K562 (cell line): ENCODE data around the gene COL26A1. TPM values are rescaled to one million over a fixed set of nuclear protein-coding genes. Genes with fewer than 3 reads are reported as not detected.

Experiments used
- ATAC-seq: fragments of 200-7000 bp; cut with Tn5 transposase; 3 replicates; pipeline ENCODE4 v1.9.1; 2020; ENCODE audit warnings: moderate library complexity
- BruUV-seq: library from RNA; stranded (reverse); fragments of 400-500 nt; replicated peaks from 2 replicates; lab custom pipeline; 2021; lab: Mats Ljungman, UMichigan
- CTCF ChIA-PET: fragments of 300-600 bp; formaldehyde crosslinking; extraction: SDS; loops from one replicate; lab custom pipeline; 2021; ENCODE audit warnings: low intra/inter-chr PET ratio; lab: Yijun Ruan, JAX
- POLR2A ChIA-PET: fragments of 300-600, 350-650 bp; sonication (Branson Sonifier 250); formaldehyde crosslinking; extraction: SDS; loops from one replicate; lab custom pipeline; 2021; ENCODE audit warnings: antibody characterized with exemption, inconsistent platforms; lab: Yijun Ruan, JAX
- DNase-seq, 4 experiments: peaks; one replicate each; pipeline versions ENCODE4 v3.0.0 to v3.0.0-alpha.2; 2011 to 2018; ENCODE audit warnings: low spot score in 3 of 4, mixed read lengths in 3 of 4; ENCODE audit errors: extremely low read depth in 1 of 4
- FAIRE-seq: peaks from 2 replicates; lab custom pipeline; 2011; peaks lifted over from hg19 to GRCh38; lab: Jason Lieb, UNC
- H2AFZ ChIP-seq: 2 replicates; pipeline ENCODE4 v1.6.0; 2011; ENCODE audit warnings: low read depth, low read length, control low read depth, inconsistent platforms
- H3K27ac ChIP-seq: fragments of 200-600 bp; 3 replicates; pipeline ENCODE4 v1.8.0; 2011; ENCODE audit warnings: low read depth, mild to moderate bottlenecking, control low read depth, inconsistent platforms, low read length, moderate library complexity, mixed read lengths; ENCODE audit errors: extremely low read depth
- H3K27me3 ChIP-seq, 2 experiments: fragments of 300-600 bp in 1 of 2; 2 replicates in 1 of 2; 3 replicates in 1 of 2; pipeline versions ENCODE4 v1.6.0 to v1.8.0; 2011; ENCODE audit warnings: inconsistent platforms in 2 of 2, low read length in 2 of 2, mild to moderate bottlenecking in 1 of 2, mixed read lengths in 1 of 2, moderate library complexity in 1 of 2; ENCODE audit not compliant: control insufficient read depth in 2 of 2, insufficient read depth in 2 of 2
- H3K36me3 ChIP-seq: fragments of 300-600 bp; 3 replicates; pipeline ENCODE4 v1.8.0; 2011; ENCODE audit warnings: mild to moderate bottlenecking, low read length, inconsistent platforms; ENCODE audit not compliant: control insufficient read depth, insufficient read depth
- H3K4me1 ChIP-seq, 2 experiments: fragments of 200-600 bp in 1 of 2; replicated peaks in 1 of 2; 2 replicates in 1 of 2; 3 replicates in 1 of 2; pipeline versions ENCODE4 v1.5.1 to v1.8.0; 2011; ENCODE audit warnings: inconsistent platforms in 2 of 2, low read length in 2 of 2, mild to moderate bottlenecking in 1 of 2, mixed read lengths in 1 of 2, moderate library complexity in 1 of 2; ENCODE audit not compliant: control insufficient read depth in 2 of 2, insufficient read depth in 2 of 2
- H3K4me2 ChIP-seq: 2 replicates; pipeline ENCODE4 v1.6.1; 2011; ENCODE audit warnings: low read length, control low read depth, inconsistent platforms, mixed read lengths; ENCODE audit not compliant: insufficient read depth
- H3K4me3 ChIP-seq: fragments of 200-600 bp; sonication (generic), shearing (Covaris generic); 2 replicates; pipeline ENCODE4 v1.5.1; 2016; ENCODE audit warnings: control low read depth, inconsistent platforms
- H3K79me2 ChIP-seq: fragments of 200-600 bp; 3 replicates; pipeline ENCODE4 v1.8.0; 2011; ENCODE audit warnings: low read length, inconsistent platforms; ENCODE audit not compliant: control insufficient read depth, insufficient read depth
- H3K9ac ChIP-seq, 2 experiments: 2 replicates each; pipeline versions ENCODE4 v1.6.0 to v1.6.1; 2011; ENCODE audit warnings: low read depth in 2 of 2, low read length in 2 of 2, control low read depth in 1 of 2, inconsistent platforms in 1 of 2, mild to moderate bottlenecking in 1 of 2, mixed read lengths in 1 of 2; ENCODE audit not compliant: insufficient read depth in 1 of 2
- H3K9me1 ChIP-seq: one replicate; pipeline ENCODE4 v1.6.0; 2011; ENCODE audit warnings: inconsistent platforms, mild to moderate bottlenecking, low read length, moderate library complexity; ENCODE audit not compliant: control insufficient read depth, insufficient read depth
- H3K9me3 ChIP-seq: replicated peaks from 2 replicates; pipeline ENCODE4 v1.5.1; 2011; ENCODE audit warnings: low read depth, low read length, inconsistent platforms; ENCODE audit not compliant: control insufficient read depth, insufficient read depth
- H4K20me1 ChIP-seq: replicated peaks from 2 replicates; pipeline ENCODE4 v1.6.1; 2011; ENCODE audit warnings: low read length, inconsistent platforms, mixed read lengths; ENCODE audit not compliant: control insufficient read depth, insufficient read depth
- BMI1 ChIP-seq: fragments of 150-350 bp; IDR thresholded peaks from 2 replicates; pipeline ENCODE4 v1.6.1; 2014; ENCODE audit warnings: low read length
- ESRRB ChIP-seq: fragments of 250-450 bp; sonication (Bioruptor Pico); IDR thresholded peaks from 2 replicates; pipeline ENCODE4 v1.5.0; 2020; ENCODE audit warnings: mild to moderate bottlenecking, moderate library complexity, borderline replicate concordance
- NFXL1 ChIP-seq: fragments of 450-650 bp; formaldehyde crosslinking; IDR thresholded peaks from 2 replicates; pipeline ENCODE4 v1.4.0; 2021; ENCODE audit warnings: mild to moderate bottlenecking
- PHTF2 ChIP-seq: fragments of 250-450 bp; sonication (Bioruptor Pico); IDR thresholded peaks from 2 replicates; pipeline ENCODE4 v1.5.0; 2021; ENCODE audit warnings: mild to moderate bottlenecking
- RAD21 ChIP-seq, 2 experiments: fragments of 250-450 bp in 1 of 2; fragments of 450-650 bp in 1 of 2; sonication (Bioruptor Pico) in 1 of 2; formaldehyde crosslinking in 1 of 2; IDR thresholded peaks in 1 of 2; conservative IDR thresholded peaks in 1 of 2; 2 replicates each; pipeline versions ENCODE4 v1.4.0 to v1.8.0; 2020 to 2022; ENCODE audit warnings: mild to moderate bottlenecking in 2 of 2, moderate library complexity in 1 of 2
- SLC30A9 ChIP-seq: fragments of 250-450 bp; sonication (Bioruptor Pico); IDR thresholded peaks from 2 replicates; pipeline ENCODE4 v1.8.0; 2022; ENCODE audit warnings: mild to moderate bottlenecking, moderate library complexity
- SP2 ChIP-seq: IDR thresholded peaks from 2 replicates; pipeline ENCODE4 v1.6.1; 2011; ENCODE audit warnings: mild to moderate bottlenecking, low read depth, low read length, moderate library complexity; ENCODE audit not compliant: poor library complexity, severe bottlenecking; ENCODE audit errors: extremely low read depth
- ZKSCAN8 ChIP-seq: fragments of 200-800 bp; sonication (Bioruptor generic); IDR thresholded peaks from 2 replicates; pipeline ENCODE4 v1.6.1; 2016; ENCODE audit warnings: missing genetic modification characterization, missing compliant biosample characterization
- WGBS: fragments of 100-300 bp; shearing (Covaris generic); methylation state at CpG from one replicate; pipeline ENCODE4 v1.1.6; 2016; ENCODE audit warnings: low coverage, mixed read lengths; ENCODE audit not compliant: insufficient coverage; ENCODE audit errors: missing lambda C conversion rate; 5-methylcytosine and 5-hydroxymethylcytosine counted together
- in situ Hi-C: fragments of 300-500 bp; cut with MboI; formaldehyde crosslinking; loops from 4 replicates; pipeline ENCODE4 v1.15.0; 2018; ENCODE audit warnings: inconsistent platforms, mixed read lengths
- intact Hi-C: fragments of 100-400 bp; cut with micrococcal nuclease; formaldehyde crosslinking; loops from 2 replicates; pipeline ENCODE4 v1.14.2; 2022
- polyA plus RNA-seq, 8 experiments: library from polyadenylated mRNA; depleted of rRNA in 4 of 8; stranded (reverse) in 5 of 8; unstranded in 3 of 8; fragments of >200 nt; fragmentation: Nextera tagmentation in 2 of 8; fragmentation: Illumina TruSeq in 1 of 8; extraction: Ambion mirVana in 2 of 8; extraction: Trizol in 1 of 8; gene quantifications; 2 replicates each; pipeline versions ENCODE4 v1.2.1 to v1.2.3, GENCODE V29; 2011 to 2014; ENCODE audit warnings: inconsistent platforms in 1 of 8, missing spikeins in 1 of 8
- total RNA-seq, 7 experiments: library from RNA; depleted of rRNA in 6 of 7; stranded (reverse); fragments of >200 nt in 6 of 7; fragmentation: Illumina TruSeq in 2 of 7; extraction: Trizol in 2 of 7; gene quantifications; 2 replicates each; pipeline versions ENCODE4 v1.2.1 to v1.2.3, GENCODE V29; 2011 to 2021; ENCODE audit warnings: low replicate concordance in 1 of 7
- TF ChIP-seq, protein P1 (sequence below): sonication (generic); formaldehyde crosslinking; IDR thresholded peaks from 2 replicates; pipeline ENCODE4 v1.8.1; 2022; ENCODE audit warnings: missing genetic modification reagents
- TF ChIP-seq, protein P2 (sequence below): conservative IDR thresholded peaks from 2 replicates; pipeline ENCODE4 v1.6.1; 2011; ENCODE audit warnings: low read depth, mild to moderate bottlenecking, low read length; ENCODE audit not compliant: control insufficient read depth
- TF ChIP-seq, protein P3 (sequence below): fragments of 450-650 bp; IDR thresholded peaks from 2 replicates; pipeline ENCODE4 v1.6.1; 2018; ENCODE audit warnings: mild to moderate bottlenecking, low read depth; ENCODE audit not compliant: partially characterized antibody
- TF ChIP-seq, protein P4 (sequence below): sonication (generic); formaldehyde crosslinking; IDR thresholded peaks from 2 replicates; pipeline ENCODE4 v1.8.0; 2023; ENCODE audit warnings: mild to moderate bottlenecking, missing genetic modification reagents

The COL26A1 gene
- total and polyA plus RNA-seq, 9 of the 15 experiments (the other 6 are each of a cell fraction or from before 2014, with no cell fraction given): 0.04 to 0.39 (median 0.07) TPM; not detected in 5

DNA sequence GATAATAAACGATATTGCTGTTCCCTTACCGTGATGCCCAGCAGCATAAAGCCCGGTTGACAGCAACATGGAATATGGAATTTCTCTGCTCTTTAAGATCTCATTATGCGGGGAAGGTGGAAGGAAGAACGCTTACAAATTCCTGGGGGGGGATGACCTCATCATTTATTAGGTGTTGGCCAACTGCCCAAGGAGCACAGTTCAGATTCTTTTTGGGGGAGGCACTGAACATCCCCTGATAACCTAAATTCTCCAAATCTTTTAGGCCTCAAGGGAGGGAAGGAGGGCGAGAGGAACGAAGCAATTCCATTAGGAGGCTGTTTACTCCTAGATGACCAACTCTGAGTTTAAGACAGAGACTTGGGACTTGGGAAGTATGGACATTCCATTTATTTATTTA is 5.2 kb upstream of the COL26A1 start:
- in situ Hi-C loops: no loop called here
- no peak overlapping the region for H3K4me2 ChIP-seq

More for the DNA sequence above, 5.2 kb upstream of the COL26A1 start:
- H3K4me3 ChIP-seq: no peak overlapping the region
- no peak overlapping the region for H3K27ac ChIP-seq
- ATAC-seq (no peak), FAIRE-seq (no peak), DNase-seq (no peak)
- ChIA-PET POLR2A (no interaction called here), CTCF (no interaction called here)
- no peak overlapping the region for H3K9ac ChIP-seq
- H3K9me1 ChIP-seq: no peaks in the 10 kb centered on the region
- intact Hi-C loops: no loop called here
- peaks cover 4 to 17% of the 10 kb centered on the region in 2 experiments; a peak in 3 of 5 replicates for H3K27me3 ChIP-seq
- TF ChIP-seq, protein P1, sequence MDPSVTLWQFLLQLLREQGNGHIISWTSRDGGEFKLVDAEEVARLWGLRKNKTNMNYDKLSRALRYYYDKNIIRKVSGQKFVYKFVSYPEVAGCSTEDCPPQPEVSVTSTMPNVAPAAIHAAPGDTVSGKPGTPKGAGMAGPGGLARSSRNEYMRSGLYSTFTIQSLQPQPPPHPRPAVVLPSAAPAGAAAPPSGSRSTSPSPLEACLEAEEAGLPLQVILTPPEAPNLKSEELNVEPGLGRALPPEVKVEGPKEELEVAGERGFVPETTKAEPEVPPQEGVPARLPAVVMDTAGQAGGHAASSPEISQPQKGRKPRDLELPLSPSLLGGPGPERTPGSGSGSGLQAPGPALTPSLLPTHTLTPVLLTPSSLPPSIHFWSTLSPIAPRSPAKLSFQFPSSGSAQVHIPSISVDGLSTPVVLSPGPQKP: no peak
- no peak for TF ChIP-seq BMI1
- TF ChIP-seq RAD21 (CRISPR knock-in tag; conservative IDR thresholded peaks at IDR 0.05 in 1 of 2, IDR thresholded peaks at IDR 0.05 in 1 of 2): no peak
- TF ChIP-seq, protein P2, sequence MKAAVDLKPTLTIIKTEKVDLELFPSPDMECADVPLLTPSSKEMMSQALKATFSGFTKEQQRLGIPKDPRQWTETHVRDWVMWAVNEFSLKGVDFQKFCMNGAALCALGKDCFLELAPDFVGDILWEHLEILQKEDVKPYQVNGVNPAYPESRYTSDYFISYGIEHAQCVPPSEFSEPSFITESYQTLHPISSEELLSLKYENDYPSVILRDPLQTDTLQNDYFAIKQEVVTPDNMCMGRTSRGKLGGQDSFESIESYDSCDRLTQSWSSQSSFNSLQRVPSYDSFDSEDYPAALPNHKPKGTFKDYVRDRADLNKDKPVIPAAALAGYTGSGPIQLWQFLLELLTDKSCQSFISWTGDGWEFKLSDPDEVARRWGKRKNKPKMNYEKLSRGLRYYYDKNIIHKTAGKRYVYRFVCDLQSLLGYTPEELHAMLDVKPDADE: no peak
- TF ChIP-seq PHTF2 (CRISPR knock-in tag): no peak
- TF ChIP-seq, protein P3, sequence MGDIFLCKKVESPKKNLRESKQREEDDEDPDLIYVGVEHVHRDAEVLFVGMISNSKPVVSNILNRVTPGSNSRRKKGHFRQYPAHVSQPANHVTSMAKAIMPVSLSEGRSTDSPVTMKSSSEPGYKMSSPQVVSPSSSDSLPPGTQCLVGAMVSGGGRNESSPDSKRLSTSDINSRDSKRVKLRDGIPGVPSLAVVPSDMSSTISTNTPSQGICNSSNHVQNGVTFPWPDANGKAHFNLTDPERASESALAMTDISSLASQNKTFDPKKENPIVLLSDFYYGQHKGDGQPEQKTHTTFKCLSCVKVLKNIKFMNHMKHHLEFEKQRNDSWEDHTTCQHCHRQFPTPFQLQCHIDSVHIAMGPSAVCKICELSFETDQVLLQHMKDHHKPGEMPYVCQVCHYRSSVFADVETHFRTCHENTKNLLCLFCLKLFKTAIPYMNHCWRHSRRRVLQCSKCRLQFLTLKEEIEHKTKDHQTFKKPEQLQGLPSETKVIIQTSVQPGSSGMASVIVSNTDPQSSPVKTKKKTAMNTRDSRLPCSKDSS: no peak
- no peak for TF ChIP-seq SLC30A9
- TF ChIP-seq ZKSCAN8 (CRISPR knock-in tag): no peak
- TF ChIP-seq ESRRB (CRISPR knock-in tag): no peak
- TF ChIP-seq NFXL1 (CRISPR knock-in tag): no peak
- no peak for TF ChIP-seq SP2
- TF ChIP-seq, protein P4, sequence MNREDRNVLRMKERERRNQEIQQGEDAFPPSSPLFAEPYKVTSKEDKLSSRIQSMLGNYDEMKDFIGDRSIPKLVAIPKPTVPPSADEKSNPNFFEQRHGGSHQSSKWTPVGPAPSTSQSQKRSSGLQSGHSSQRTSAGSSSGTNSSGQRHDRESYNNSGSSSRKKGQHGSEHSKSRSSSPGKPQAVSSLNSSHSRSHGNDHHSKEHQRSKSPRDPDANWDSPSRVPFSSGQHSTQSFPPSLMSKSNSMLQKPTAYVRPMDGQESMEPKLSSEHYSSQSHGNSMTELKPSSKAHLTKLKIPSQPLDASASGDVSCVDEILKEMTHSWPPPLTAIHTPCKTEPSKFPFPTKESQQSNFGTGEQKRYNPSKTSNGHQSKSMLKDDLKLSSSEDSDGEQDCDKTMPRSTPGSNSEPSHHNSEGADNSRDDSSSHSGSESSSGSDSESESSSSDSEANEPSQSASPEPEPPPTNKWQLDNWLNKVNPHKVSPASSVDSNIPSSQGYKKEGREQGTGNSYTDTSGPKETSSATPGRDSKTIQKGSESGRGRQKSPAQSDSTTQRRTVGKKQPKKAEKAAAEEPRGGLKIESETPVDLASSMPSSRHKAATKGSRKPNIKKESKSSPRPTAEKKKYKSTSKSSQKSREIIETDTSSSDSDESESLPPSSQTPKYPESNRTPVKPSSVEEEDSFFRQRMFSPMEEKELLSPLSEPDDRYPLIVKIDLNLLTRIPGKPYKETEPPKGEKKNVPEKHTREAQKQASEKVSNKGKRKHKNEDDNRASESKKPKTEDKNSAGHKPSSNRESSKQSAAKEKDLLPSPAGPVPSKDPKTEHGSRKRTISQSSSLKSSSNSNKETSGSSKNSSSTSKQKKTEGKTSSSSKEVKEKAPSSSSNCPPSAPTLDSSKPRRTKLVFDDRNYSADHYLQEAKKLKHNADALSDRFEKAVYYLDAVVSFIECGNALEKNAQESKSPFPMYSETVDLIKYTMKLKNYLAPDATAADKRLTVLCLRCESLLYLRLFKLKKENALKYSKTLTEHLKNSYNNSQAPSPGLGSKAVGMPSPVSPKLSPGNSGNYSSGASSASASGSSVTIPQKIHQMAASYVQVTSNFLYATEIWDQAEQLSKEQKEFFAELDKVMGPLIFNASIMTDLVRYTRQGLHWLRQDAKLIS (CRISPR knock-in tag): no peak
- no peaks in the 10 kb centered on the region for H4K20me1 ChIP-seq
- no peaks in the 10 kb centered on the region for H3K79me2 ChIP-seq
- H2AFZ ChIP-seq: no peak overlapping the region
- no peaks in the 10 kb centered on the region for H3K36me3 ChIP-seq
- H3K4me1 ChIP-seq: peaks cover under 1 to 4% of the 10 kb centered on the region in 2 experiments; a peak in 4 of 5 replicates
- 12% methylated on average over 7 of the region's 7 CpGs for WGBS
- no TSS peak for BruUV-seq
- no peaks in the 10 kb centered on the region for H3K9me3 ChIP-seq
